HG03469 (cell line): Measurements from ENCODE around the gene AIG1.
"Not testable (repeated sequence)": the region's sequence is repeated elsewhere in the genome, so short reads cannot be mapped to it uniquely, and the experiment has no call there.

Experiments used
- ATAC-seq: cut with Tn5 transposase; IDR thresholded peaks from one replicate; pipeline ENCODE4 v1.9.1; 2021; ENCODE audit warnings: mild to moderate bottlenecking, moderate library complexity, moderate number of reproducible peaks; ENCODE audit not compliant: unreplicated experiment

AIG1 gene

GRCh38 chr6:143160439-143161220 lies 99.9 kb downstream of the AIG1 start:
- no peak for ATAC-seq

- no peak for ATAC-seq
These were observed 102.9 kb downstream of the AIG1 start for GRCh38 chr6:143163621-143164020.

- no peak for ATAC-seq
These were observed 103.9 kb downstream of the AIG1 start for GRCh38 chr6:143164565-143165105.

- ATAC-seq = no peak
These were observed 104.7 kb downstream of the AIG1 start for GRCh38 chr6:143165315-143165855.

- no peak for ATAC-seq
These were observed 105.6 kb downstream of the AIG1 start for GRCh38 chr6:143166247-143166695.

GRCh38 chr6:143167224-143167623 lies 106.5 kb downstream of the AIG1 start:
- no peak for ATAC-seq

GRCh38 chr6:143168396-143168816 lies 107.7 kb downstream of the AIG1 start:
- not testable (repeated sequence) for ATAC-seq

GRCh38 chr6:143169440-143169839 lies 108.8 kb downstream of the AIG1 start:
- no peak for ATAC-seq

GRCh38 chr6:143174516-143174915 lies 113.8 kb downstream of the AIG1 start:
- no peak for ATAC-seq

- ATAC-seq = no peak
These were observed 114.3 kb downstream of the AIG1 start for GRCh38 chr6:143174951-143175350.

GRCh38 chr6:143176090-143177021 lies 115.7 kb downstream of the AIG1 start:
- ATAC-seq = no peak

GRCh38 chr6:143177706-143178105 lies 117.0 kb downstream of the AIG1 start:
- ATAC-seq = no peak

GRCh38 chr6:143179096-143179495 lies 118.4 kb downstream of the AIG1 start:
- ATAC-seq = no peak

- no peak for ATAC-seq
These were observed 119.4 kb downstream of the AIG1 start for GRCh38 chr6:143179901-143180612.

- ATAC-seq = no peak
These were observed 120.1 kb downstream of the AIG1 start for GRCh38 chr6:143180826-143181225.

- ATAC-seq = no peak
These were observed 123.0 kb downstream of the AIG1 start for GRCh38 chr6:143183666-143184065.

- no peak for ATAC-seq
These were observed 124.6 kb downstream of the AIG1 start for GRCh38 chr6:143185288-143185687.

- no peak for ATAC-seq
These were observed 126.7 kb downstream of the AIG1 start for GRCh38 chr6:143187238-143187923.

GRCh38 chr6:143188292-143188691 lies 127.6 kb downstream of the AIG1 start:
- ATAC-seq = no peak

- no peak for ATAC-seq
These were observed 130.7 kb downstream of the AIG1 start for GRCh38 chr6:143191361-143191760.
